Activated CD8-positive, alpha-beta memory T cell treated with anti-CD3 and anti-CD28 coated beads, Interleukin-2, amount 50 U/mL, for 1 hour (primary cell): Measurements from ENCODE around the gene ICAM4.

Experiments used
- DNase-seq: peaks from one replicate; pipeline ENCODE4 v3.0.0-alpha.2; 2020; ENCODE audit errors: extremely low read depth

The ICAM4 gene

GRCh38 chr19:10290876-10291553 lies 4.3 kb downstream of the ICAM4 start:
- no peak for DNase-seq

- DNase-seq: no peak
Observed at GRCh38 chr19:10291554-10292205, 4.9 kb downstream of the ICAM4 start.

GRCh38 chr19:10292206-10292788 lies 5.5 kb downstream of the ICAM4 start:
- DNase-seq: no peak

GRCh38 chr19:10292789-10293636 lies 6.3 kb downstream of the ICAM4 start:
- no peak for DNase-seq

GRCh38 chr19:10293637-10294367 lies 7.0 kb downstream of the ICAM4 start:
- DNase-seq: no peak

- no peak for DNase-seq
Observed at GRCh38 chr19:10294368-10294697, 7.6 kb downstream of the ICAM4 start.

- DNase-seq: no peak
Observed at GRCh38 chr19:10295305-10295846, 8.6 kb downstream of the ICAM4 start.

- DNase-seq: no peak
Observed at GRCh38 chr19:10295847-10296591, 9.3 kb downstream of the ICAM4 start.

- DNase-seq: no peak
Observed at GRCh38 chr19:10299545-10300458, 13.0 kb downstream of the ICAM4 start.

- DNase-seq: no peak
Observed at GRCh38 chr19:10305139-10305806, 18.5 kb downstream of the ICAM4 start.

GRCh38 chr19:10306327-10306726 lies 19.6 kb downstream of the ICAM4 start:
- no peak for DNase-seq

GRCh38 chr19:10309423-10309822 lies 22.7 kb downstream of the ICAM4 start, which contains the start of gene ZGLP1:
Gene ZGLP1, minus strand, starts transcription at chr19:10309815.
- no peak for DNase-seq

- DNase-seq: peak; percentile 79
Observed at GRCh38 chr19:10315335-10316214, 28.8 kb downstream of the ICAM4 start, which contains the start of gene FDX2. Gene FDX2, minus strand, starts transcription at chr19:10316015. Its CDS starts 19 bp downstream, at chr19:10315996.

GRCh38 chr19:10316229-10317044 lies 29.7 kb downstream of the ICAM4 start:
- DNase-seq: no peak

- DNase-seq: no peak
Observed at GRCh38 chr19:10317045-10317856, 30.5 kb downstream of the ICAM4 start.

GRCh38 chr19:10317857-10318462 lies 31.2 kb downstream of the ICAM4 start:
- no peak for DNase-seq
